ENCODE results near the gene CROCC2.

DNA sequence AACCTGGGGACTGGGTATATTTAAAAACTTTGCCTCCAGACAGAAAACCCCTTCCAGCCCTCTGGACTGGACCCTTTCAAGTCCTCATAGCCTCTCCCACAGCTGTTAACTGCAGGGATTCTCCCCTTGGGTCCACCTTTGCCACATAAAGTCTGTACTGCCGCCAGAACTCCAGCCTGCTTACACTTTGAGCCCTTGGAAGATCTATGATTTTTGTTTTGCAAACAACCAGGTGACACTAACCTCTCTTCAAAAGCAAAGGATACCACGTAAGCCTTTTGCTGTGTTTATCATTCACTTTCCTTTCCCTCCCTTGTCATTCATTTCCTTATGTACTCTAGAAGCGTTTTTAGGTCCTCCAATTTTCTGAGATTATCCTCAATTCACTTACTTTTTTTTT lies 41.7 kb upstream of the CROCC2 start:
- TF ChIP-seq, protein P1, sequence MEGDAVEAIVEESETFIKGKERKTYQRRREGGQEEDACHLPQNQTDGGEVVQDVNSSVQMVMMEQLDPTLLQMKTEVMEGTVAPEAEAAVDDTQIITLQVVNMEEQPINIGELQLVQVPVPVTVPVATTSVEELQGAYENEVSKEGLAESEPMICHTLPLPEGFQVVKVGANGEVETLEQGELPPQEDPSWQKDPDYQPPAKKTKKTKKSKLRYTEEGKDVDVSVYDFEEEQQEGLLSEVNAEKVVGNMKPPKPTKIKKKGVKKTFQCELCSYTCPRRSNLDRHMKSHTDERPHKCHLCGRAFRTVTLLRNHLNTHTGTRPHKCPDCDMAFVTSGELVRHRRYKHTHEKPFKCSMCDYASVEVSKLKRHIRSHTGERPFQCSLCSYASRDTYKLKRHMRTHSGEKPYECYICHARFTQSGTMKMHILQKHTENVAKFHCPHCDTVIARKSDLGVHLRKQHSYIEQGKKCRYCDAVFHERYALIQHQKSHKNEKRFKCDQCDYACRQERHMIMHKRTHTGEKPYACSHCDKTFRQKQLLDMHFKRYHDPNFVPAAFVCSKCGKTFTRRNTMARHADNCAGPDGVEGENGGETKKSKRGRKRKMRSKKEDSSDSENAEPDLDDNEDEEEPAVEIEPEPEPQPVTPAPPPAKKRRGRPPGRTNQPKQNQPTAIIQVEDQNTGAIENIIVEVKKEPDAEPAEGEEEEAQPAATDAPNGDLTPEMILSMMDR (IDR thresholded peaks at IDR 0.05; ENCODE audit: borderline replicate concordance, extremely low read depth, low read length, poor library complexity, severe bottlenecking) = no peak
- TF ChIP-seq EZH2 (IDR thresholded peaks at IDR 0.05; ENCODE audit: borderline replicate concordance, low read depth, low read length, severe bottlenecking) = no peak

Measured in DND-41 (cell line).